ENCODE results near the gene PSMD5. TPM values are rescaled to one million over a fixed set of nuclear protein-coding genes. Genes with fewer than 3 reads are reported as not detected.

The PSMD5 gene
- total RNA-seq, 1 donor from 2014 or later = 56.1 TPM

DNA sequence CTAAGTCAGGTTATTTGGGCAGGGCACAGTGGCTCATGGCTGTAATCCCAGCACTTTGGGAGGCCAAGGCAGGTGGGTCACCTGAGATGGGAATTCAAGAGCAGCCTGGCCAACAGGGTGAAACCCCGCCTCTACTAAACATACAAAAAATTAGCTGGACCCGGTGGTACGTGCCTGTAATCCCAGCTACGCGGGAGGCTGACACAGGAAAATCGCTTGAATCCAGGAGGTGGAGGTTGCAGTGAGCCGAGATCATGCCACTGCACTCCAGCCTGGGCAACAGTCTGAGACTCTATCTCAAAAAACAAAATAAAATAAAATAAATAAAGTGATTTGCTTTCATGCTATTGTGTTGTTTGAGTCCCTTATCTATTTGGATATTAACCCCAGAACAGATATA lies 41.3 kb downstream of the PSMD5 start:
- Mint-ChIP-seq H3K4me1 (no peaks in the 10 kb centered on the region), H3K9me3 (peaks cover 19% of the 10 kb centered on the region), H3K4me3 (no peak overlapping the region), H3K36me3 (peaks cover 16% of the 10 kb centered on the region), H3K27ac (no peak overlapping the region), H3K27me3 (ENCODE audit: low read depth) (no peaks in the 10 kb centered on the region)
- TF ChIP-seq, protein P1, sequence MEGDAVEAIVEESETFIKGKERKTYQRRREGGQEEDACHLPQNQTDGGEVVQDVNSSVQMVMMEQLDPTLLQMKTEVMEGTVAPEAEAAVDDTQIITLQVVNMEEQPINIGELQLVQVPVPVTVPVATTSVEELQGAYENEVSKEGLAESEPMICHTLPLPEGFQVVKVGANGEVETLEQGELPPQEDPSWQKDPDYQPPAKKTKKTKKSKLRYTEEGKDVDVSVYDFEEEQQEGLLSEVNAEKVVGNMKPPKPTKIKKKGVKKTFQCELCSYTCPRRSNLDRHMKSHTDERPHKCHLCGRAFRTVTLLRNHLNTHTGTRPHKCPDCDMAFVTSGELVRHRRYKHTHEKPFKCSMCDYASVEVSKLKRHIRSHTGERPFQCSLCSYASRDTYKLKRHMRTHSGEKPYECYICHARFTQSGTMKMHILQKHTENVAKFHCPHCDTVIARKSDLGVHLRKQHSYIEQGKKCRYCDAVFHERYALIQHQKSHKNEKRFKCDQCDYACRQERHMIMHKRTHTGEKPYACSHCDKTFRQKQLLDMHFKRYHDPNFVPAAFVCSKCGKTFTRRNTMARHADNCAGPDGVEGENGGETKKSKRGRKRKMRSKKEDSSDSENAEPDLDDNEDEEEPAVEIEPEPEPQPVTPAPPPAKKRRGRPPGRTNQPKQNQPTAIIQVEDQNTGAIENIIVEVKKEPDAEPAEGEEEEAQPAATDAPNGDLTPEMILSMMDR (IDR thresholded peaks at IDR 0.05; ENCODE audit: unreplicated experiment) = no peak
- no peak for DNase-seq (ENCODE audit: low spot score in 2 of 2, unreplicated experiment in 2 of 2)

DNA sequence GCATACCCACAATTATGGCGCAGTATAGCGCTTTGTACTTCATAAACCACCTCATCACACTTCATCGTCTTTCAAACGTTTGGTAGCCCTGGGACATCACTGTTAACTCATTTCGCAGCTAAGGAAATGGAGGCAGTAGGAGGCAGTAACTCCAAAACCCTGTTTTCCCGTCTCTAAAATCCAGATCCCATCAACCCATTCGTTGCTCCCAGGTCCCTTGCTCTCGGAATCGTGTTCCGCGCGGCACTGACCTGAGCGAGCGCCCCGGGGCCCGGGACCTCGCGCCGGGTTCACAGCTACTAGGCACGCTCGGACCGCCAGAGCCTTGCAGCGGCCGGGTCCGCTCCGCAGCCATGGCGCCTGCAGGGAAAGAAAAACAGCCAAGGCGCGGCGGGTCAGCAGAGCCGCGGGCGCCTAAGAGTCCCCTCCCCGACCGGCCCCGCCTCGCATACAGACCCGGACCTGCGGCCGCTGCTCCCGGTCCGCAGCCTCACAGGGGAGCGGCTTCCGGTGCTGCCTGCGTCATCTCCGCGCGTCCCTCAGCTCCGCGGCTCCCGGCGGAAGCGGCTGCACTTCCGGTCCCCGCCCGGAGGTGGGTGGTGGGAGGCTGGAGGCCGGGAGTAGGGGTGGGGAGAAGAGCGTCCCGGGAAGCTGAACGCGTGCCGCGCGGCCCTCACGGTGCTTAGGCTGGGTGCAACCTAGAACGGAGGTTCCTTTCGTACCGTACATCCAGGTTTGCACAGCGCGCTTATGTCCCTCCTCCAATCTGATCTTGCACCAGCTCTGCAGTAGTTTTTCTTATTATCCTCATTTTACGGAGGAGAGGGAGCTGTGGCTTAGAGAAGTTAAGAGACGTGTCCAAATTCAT lies 49.6 kb downstream of the PSMD5 start, which contains the start of gene FBXW2:
TSS of gene FBXW2 (minus strand) at position 519 of the 868 bp plus-strand sequence. CDS start 5,158 bp downstream, outside the sequence.
- Mint-ChIP-seq H3K27me3 (ENCODE audit: low read depth) (no peaks in the 10 kb centered on the region), H3K4me3 (peak within 1 kb of the TSS; percentile 92), H3K4me1 (peaks cover 24% of the 10 kb centered on the region), H3K36me3 (peaks cover 3% of the 10 kb centered on the region), H3K27ac (peak within 1 kb of the TSS; percentile 99), H3K9me3 (no peaks in the 10 kb centered on the region)
- TF ChIP-seq, protein P1 (IDR thresholded peaks at IDR 0.05; ENCODE audit: unreplicated experiment) = no peak
- DNase-seq (ENCODE audit: low spot score in 2 of 2, unreplicated experiment in 2 of 2) = peak; percentile 86 to 92

DNA sequence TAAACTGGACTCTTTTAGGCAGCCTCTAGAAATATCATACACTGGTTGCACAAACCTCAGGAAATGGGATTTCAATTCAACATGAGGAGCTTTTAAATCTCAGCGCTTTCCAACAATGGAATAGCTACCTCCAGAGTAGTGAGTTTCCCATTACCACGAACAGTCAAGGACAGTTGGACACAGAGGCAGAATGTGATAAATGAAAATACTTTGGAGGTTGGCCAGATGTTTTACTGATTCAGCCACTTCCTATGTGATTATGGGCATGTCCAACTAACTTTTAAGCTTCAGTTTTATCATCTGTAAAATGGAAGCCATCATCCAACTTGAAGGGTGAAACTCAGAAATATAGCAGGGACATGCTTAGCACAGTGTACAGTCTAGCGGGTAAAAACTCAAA lies 51.6 kb downstream of the PSMD5 start:
- H3K27ac Mint-ChIP-seq = no peak overlapping the region

DNA sequence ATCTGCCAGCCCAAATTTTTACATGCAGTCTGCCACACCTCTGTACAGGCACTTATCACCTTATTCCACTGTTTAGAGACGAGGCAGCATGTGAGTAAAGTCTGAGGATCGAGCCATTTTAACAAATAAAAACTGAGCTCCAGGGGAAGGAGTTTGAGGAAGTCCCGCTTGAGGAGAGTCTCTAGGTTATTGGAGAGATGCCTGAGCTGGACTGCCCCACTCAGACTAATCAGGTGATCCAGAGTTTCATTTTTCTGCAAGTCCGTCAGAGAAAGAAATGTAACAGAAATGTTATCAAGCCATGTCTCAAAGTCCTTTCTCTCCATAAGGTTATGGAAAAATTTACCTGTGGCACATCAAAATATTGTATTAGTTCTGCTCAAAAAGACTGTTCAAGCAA lies 54.8 kb downstream of the PSMD5 start:
- DNase-seq (ENCODE audit: low spot score in 2 of 2, unreplicated experiment in 2 of 2) = no peak
- Mint-ChIP-seq H3K36me3 (peaks cover 24% of the 10 kb centered on the region), H3K27ac (no peak overlapping the region), H3K9me3 (no peaks in the 10 kb centered on the region), H3K27me3 (ENCODE audit: low read depth) (no peaks in the 10 kb centered on the region), H3K4me3 (no peak overlapping the region), H3K4me1 (peaks cover 18% of the 10 kb centered on the region)
- TF ChIP-seq, protein P1 (IDR thresholded peaks at IDR 0.05; ENCODE audit: unreplicated experiment) = no peak

More for the DNA sequence above, 51.6 kb downstream of the PSMD5 start:
- Mint-ChIP-seq H3K4me1 (peaks cover 24% of the 10 kb centered on the region), H3K36me3 (peaks cover 9% of the 10 kb centered on the region), H3K4me3 (peak overlapping the region; percentile 92), H3K27me3 (ENCODE audit: low read depth) (no peaks in the 10 kb centered on the region), H3K9me3 (no peaks in the 10 kb centered on the region)
- TF ChIP-seq, protein P1 (IDR thresholded peaks at IDR 0.05; ENCODE audit: unreplicated experiment) = no peak
- no peak for DNase-seq (ENCODE audit: low spot score in 2 of 2, unreplicated experiment in 2 of 2)

DNA sequence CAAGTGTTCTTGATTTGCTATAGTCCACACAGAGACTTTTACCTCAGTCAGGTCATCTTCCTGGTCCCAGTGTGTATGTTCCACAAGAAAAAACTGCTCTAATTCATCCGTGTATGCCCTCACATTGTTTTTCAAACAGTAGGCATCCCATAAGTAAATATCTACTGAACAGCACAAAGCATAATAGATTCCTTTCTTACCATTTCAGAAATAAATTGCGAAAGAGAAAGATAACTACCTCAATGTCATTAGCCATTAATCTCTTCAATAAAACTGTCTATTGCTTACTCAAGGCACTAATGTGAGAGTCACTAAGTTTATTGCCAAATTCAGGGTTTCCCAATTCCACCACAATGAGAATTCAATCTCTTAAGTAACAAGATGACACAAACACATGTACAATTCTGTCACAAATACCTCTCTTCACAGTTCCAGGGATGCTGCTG lies 59.1 kb downstream of the PSMD5 start:
- Mint-ChIP-seq H3K9me3 (no peaks in the 10 kb centered on the region), H3K4me3 (no peak overlapping the region), H3K27me3 (ENCODE audit: low read depth) (no peaks in the 10 kb centered on the region), H3K4me1 (no peaks in the 10 kb centered on the region), H3K27ac (peak overlapping the region; percentile 34), H3K36me3 (peaks cover 25% of the 10 kb centered on the region)
- no peak for DNase-seq (ENCODE audit: low spot score in 2 of 2, unreplicated experiment in 2 of 2)
- TF ChIP-seq, protein P1 (IDR thresholded peaks at IDR 0.05; ENCODE audit: unreplicated experiment) = no peak

All from mesothelial cell of epicardium (in vitro differentiated cells).